Measurements from ENCODE around the gene UNKL.

DNA sequence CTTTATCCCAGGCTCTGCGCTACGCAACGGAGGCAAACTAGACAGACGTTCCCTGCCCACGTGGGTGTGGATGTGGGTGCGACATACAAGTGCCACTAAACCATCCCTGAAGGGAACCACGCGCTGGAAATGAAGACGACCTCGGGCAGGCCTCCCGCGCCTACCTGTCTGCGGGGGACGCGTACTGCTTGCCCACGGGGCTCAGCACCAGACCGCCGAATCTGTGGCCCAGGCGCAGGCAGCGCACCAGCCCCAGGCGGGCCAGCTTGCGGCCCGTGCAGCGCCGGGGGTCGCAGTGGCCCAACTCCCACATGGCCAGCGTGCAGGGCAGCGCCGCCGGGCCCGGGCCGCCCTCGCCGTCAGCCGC lies 63.3 kb downstream of the UNKL start:
- TF ChIP-seq, protein P1, sequence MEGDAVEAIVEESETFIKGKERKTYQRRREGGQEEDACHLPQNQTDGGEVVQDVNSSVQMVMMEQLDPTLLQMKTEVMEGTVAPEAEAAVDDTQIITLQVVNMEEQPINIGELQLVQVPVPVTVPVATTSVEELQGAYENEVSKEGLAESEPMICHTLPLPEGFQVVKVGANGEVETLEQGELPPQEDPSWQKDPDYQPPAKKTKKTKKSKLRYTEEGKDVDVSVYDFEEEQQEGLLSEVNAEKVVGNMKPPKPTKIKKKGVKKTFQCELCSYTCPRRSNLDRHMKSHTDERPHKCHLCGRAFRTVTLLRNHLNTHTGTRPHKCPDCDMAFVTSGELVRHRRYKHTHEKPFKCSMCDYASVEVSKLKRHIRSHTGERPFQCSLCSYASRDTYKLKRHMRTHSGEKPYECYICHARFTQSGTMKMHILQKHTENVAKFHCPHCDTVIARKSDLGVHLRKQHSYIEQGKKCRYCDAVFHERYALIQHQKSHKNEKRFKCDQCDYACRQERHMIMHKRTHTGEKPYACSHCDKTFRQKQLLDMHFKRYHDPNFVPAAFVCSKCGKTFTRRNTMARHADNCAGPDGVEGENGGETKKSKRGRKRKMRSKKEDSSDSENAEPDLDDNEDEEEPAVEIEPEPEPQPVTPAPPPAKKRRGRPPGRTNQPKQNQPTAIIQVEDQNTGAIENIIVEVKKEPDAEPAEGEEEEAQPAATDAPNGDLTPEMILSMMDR (IDR thresholded peaks at IDR 0.05), result no peak
- TF ChIP-seq ZFX (IDR thresholded peaks at IDR 0.05; ENCODE audit: borderline replicate concordance), result no peak

Measured in 22Rv1 (cell line).